ENCODE data around the gene ZDHHC13.

DNA sequence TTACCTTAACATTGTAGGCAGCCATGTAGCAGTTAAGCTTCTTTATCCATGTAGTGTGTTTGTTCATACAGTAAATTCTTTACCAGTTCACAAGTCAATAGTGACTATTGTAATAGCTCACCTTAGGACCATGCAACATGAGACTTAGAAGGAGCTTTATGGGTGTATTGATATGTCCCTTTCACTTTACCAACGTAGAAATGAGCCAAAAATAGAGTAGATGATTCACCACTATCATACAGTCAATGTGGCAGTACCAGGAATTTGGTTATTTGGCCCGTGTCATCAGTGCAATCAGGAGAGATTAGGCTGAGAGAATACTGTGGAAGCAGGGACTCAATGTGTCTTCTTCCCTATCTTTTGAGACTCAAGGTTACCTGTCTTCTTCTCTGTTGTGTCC, 4.7 kb downstream of the ZDHHC13 start:
- no peak for TF ChIP-seq ZKSCAN1 (IDR thresholded peaks at IDR 0.05; ENCODE audit: low read depth, low read length)
- no peak for TF ChIP-seq ERF (CRISPR knock-in tag; IDR thresholded peaks at IDR 0.05)
- TF ChIP-seq POLR2A (conservative IDR thresholded peaks at IDR 0.05): no peak
- TF ChIP-seq ZNF140 (CRISPR knock-in tag; IDR thresholded peaks at IDR 0.05): no peak
- TF ChIP-seq POLR2AphosphoS5 (IDR thresholded peaks at IDR 0.05; ENCODE audit: control insufficient read depth, insufficient read depth, low read depth, low read length): no peak
- TF ChIP-seq ZSCAN29 (IDR thresholded peaks at IDR 0.05): no peak
- TF ChIP-seq THRAP3 (IDR thresholded peaks at IDR 0.05; ENCODE audit: borderline replicate concordance): no peak
- TF ChIP-seq, protein P1, sequence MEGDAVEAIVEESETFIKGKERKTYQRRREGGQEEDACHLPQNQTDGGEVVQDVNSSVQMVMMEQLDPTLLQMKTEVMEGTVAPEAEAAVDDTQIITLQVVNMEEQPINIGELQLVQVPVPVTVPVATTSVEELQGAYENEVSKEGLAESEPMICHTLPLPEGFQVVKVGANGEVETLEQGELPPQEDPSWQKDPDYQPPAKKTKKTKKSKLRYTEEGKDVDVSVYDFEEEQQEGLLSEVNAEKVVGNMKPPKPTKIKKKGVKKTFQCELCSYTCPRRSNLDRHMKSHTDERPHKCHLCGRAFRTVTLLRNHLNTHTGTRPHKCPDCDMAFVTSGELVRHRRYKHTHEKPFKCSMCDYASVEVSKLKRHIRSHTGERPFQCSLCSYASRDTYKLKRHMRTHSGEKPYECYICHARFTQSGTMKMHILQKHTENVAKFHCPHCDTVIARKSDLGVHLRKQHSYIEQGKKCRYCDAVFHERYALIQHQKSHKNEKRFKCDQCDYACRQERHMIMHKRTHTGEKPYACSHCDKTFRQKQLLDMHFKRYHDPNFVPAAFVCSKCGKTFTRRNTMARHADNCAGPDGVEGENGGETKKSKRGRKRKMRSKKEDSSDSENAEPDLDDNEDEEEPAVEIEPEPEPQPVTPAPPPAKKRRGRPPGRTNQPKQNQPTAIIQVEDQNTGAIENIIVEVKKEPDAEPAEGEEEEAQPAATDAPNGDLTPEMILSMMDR (IDR thresholded peaks at IDR 0.05 in 2 of 3, conservative IDR thresholded peaks at IDR 0.05 in 1 of 3; ENCODE audit: insufficient read depth in 2 of 3, low read depth in 1 of 3, low read length in 3 of 3): no peak
- no peak for TF ChIP-seq CHD4 (IDR thresholded peaks at IDR 0.05; ENCODE audit: insufficient read depth, insufficient replicate concordance, low read depth, low read length, poor library complexity, severe bottlenecking)
- TF ChIP-seq, protein P2, sequence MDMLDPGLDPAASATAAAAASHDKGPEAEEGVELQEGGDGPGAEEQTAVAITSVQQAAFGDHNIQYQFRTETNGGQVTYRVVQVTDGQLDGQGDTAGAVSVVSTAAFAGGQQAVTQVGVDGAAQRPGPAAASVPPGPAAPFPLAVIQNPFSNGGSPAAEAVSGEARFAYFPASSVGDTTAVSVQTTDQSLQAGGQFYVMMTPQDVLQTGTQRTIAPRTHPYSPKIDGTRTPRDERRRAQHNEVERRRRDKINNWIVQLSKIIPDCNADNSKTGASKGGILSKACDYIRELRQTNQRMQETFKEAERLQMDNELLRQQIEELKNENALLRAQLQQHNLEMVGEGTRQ (CRISPR knock-in tag; IDR thresholded peaks at IDR 0.05): no peak
- TF ChIP-seq HDAC8 (tag; IDR thresholded peaks at IDR 0.05): no peak

Data from K562 (cell line).